NCI-H345 treated with DMSO at 0.1 percent for 48 hours (cell line): Measurements from ENCODE around the gene ZBTB11.
"Not testable (repeated sequence)": the region's sequence is repeated elsewhere in the genome, so short reads cannot be mapped to it uniquely, and the experiment has no call there.

ENCODE experiments used
- DNase-seq: peaks from one replicate; lab custom pipeline; 2025; ENCODE audit not compliant: unreplicated experiment; lab: John Stamatoyannopoulos, UW

The ZBTB11 gene

DNA sequence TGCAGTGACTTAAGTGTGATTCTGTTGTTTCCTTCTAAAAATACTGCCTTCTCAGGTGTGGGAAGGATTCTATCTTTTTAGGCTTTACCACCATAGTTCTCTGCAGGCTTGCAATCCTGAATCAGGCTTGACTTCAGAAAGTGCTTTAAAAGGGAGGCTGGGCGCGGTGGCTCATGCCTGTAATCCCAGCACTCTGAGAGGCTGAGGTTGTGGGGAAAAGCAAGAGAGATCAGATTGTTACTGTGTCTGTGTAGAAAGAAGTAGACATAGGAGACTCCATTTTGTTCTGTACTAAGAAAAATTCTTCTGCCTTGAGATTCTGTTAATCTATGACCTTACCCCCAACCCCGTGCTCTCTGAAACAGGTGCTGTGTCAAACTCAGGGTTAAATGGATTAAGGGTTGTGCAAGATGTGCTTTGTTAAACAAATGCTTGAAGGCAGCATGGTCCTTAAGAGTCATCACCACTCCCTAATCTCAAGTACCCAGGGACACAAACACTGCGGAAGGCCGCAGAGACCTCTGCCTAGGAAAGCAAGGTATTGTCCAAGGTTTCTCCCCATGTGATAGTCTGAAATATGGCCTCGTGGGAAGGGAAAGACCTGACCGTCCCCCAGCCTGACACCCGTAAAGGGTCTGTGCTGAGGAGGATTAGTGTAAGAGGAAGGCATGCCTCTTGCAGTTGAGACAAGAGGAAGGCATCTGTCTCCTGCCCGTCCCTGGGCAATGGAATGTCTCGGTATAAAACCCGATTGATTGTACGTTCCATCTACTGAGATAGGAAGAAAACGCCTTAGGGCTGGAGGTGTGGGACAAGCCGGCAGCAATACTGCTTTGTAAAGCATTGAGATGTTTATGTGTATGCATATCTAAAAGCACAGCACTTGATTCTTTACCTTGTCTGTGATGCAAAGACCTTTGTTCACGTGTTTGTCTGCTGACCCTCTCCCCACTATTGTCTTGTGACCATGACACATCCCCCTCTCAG, 15.0 kb upstream of the ZBTB11 start:
- DNase-seq, result not testable (repeated sequence)

DNA sequence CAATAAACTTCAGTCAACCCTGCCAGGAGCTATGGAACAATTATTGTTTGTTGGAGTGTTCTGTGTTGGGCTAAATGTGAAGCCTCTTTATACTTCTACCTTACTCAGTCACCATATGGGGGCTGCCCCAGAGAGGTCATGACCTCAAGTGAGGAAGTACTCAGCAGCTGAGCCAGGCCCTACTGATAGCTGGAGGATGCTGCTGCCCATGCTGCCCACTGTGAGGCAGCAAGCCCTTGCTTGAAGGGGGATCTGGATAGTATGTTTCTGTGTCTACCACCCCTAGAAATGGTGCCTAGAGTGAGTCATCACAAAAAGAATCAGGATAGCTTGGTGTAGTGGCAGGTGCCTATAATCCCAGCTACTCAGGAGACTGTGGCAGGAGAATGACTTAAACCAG, 14.0 kb upstream of the ZBTB11 start:
- DNase-seq, result no peak

DNA sequence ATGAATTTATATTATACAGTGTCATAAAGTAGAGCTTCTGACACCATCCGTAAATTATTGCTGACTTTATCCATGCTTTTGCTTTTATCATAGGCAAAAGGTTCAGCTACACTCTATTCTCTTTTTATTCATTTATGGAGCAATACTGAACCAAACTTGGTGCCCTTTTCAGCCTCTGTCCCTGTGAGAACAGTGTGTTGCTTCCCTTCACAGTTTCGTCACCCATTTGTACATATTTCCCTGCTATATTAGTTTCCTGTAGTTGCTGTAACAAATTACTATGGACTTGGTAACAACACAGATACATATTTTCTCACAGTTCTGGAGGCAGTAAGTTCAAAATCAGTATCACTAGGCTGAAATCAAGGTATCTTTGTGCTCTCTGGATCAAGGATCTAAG, 12.4 kb upstream of the ZBTB11 start:
- no peak for DNase-seq

DNA sequence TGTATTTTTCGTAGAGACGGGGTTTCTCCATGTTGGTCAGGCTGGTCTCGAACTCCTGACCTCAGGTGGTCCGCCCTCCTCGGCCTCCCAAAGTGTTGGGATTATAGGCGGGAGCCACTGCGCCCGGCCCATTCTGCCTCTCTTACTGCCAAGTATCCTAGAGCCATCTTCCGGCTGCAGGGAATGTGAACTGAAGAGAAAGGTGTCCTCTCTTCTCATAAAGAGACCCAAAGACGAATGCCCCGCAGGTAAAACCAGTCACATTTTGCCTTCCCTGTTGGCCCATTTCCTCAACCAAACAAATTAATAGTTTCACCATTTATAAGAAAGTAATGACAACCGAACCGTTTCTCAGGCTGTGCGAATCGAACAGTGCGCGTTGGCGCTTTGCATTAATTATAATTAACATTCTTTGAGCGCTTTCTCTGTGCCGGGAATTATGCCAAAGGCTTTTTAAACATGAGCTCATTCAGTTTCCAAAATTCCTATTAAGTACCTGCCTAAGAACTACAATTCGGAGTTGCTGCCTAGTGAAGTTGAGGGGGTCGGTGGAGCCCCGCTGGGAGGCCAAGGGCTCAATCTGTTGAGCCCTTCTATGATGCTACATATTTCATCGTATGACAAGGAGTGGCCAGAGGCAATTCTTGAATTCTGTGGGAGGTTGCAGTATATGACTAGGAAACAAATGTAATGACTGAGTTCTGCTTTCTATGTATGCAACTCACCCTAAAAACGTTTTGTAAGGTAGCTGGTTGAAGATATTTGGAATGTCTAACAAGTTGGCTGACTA, 10.4 kb upstream of the ZBTB11 start:
- DNase-seq, result no peak

DNA sequence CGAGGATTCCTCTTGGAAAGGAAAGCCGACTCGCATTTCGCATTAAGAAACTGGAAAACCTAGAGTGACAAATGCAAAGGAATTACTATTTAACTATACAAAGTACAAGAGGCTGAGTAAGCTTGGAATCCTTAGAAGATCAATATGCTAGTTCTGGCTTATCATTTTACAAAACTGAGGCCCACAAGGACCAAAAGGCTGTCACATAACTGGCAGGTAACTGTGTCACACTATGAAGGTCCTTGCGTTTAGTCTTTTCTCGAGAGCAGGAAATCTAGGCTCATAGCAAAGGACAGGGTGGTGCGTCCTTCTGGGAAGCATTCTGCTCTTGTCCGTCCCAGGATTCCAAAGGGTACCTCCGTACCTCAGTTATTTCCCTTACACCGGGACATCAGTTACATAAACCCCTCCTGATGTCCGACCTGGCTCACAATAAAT, 9.0 kb upstream of the ZBTB11 start:
- DNase-seq, result no peak

DNA sequence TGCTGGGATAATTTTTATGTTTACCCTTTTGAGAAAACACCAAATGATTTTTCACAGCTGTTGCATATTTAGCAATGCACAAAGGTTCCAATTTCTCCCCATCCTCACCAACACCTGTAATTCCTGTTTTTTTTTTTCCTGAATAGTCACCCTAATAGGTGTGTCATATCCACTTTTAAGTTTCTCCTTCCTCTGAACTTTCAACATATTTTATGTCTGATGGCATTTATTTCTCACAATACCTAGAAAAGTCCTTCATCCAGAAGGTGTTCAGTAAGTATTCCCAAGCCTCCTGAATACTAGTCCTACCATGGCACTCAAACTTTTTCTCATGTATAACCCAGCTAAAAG, 8.1 kb upstream of the ZBTB11 start:
- DNase-seq, result no peak

DNA sequence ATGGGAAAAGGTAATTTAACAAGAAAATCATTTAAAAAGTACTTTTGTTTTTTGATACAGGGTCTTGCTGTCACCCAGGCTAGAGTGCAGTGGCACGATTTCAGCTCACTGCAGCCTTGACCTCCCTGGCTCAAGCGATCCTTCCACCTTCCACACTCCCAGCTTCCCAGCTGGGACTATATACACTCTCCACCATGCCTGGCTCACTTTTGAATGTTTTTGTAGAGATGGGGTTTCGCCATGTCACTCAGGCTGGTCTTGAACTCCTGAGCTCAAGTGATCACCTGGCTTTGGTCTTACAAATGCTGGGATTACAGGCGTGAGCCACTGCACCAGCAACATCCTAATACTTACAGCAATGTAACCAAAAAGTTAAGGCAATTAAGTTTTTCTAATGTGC, 3.5 kb upstream of the ZBTB11 start:
- no peak for DNase-seq

DNA sequence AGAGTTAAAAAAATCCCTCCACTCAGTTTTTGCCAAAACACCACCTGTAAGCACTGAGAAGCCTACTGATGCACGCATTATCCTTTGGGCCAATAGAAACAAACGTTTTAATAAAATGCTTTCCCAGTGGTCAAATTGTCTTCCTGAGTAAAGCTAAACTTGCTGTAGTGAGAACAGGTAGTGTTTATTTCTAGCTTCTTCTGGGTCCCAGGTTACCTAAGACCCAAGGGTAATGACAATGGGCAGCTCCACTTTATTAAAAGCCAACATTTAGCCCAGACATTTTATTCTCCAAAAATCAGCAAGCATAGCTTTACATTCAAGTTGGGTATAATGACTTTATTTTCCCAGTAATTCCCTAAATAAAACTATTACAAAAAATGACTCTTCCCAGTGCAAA, 1.9 kb upstream of the ZBTB11 start:
- DNase-seq, result not testable (repeated sequence)

DNA sequence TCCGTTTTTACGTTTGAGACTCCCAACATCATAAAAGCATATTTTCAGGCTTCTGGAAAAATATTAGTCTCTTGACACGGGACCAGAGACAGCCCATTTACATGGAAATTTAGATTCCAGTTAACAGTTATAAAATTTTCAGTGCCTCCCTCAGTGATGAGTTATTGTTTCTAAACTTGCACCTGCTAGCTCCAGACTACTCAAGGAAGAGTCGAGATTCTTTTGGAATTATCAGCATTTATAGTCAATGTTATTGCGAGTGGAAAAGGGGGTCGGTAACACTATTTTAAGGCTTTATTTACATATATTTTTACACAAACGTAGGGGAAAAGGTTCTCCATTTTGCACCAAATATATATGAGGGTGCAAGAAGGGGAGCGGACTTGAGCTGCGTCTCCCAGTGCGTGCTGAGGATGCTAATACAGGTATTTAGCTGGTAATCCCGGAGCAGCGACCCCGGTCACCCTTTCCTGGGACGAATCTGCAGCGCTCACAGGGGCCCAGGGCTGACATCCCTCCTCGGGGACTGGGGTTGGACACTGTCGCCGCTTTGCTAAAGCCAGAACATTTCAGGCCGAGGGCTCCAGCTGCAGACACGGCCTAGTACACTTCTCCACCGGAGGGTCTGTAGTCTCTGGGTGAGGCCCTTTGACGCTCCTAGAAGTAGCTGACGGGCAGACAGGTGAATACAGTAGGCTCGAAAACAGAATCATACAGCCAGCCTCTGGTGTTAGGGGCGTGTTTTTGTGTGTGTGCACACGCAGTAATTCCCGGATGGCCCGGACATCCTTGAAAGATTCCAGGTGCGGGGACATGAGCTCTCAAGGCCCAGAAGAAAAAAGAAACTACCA, 729 bp upstream of the ZBTB11 start:
- no peak for DNase-seq

DNA sequence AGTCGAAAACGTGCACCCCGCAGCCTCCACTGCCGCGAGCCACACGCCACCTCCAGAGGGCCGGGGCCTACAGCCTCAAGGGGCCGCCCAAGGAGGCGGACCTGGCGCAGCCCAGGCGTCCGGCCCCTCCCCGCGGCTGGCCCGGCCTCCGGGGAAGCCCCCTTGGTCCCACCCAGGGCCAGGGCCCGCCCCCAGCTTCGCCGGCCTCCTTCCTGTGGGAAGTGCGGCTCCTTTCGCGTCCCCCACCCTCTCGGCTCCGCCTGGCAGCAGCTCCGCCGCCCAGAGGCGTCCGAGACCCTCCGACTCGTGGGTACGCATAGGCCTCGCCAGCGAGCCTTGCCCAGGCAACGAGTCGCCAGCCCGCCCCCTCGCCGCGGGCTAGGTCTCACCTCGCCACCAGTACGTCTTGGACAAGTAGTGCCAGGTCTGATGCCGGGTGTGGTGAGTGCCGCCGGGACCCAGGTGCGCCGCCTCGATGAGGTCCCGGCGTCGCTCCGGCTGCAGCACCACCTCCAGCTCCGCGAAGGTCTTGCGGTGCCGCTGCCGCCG, 642 bp downstream of the ZBTB11 start:
- DNase-seq, result no peak

DNA sequence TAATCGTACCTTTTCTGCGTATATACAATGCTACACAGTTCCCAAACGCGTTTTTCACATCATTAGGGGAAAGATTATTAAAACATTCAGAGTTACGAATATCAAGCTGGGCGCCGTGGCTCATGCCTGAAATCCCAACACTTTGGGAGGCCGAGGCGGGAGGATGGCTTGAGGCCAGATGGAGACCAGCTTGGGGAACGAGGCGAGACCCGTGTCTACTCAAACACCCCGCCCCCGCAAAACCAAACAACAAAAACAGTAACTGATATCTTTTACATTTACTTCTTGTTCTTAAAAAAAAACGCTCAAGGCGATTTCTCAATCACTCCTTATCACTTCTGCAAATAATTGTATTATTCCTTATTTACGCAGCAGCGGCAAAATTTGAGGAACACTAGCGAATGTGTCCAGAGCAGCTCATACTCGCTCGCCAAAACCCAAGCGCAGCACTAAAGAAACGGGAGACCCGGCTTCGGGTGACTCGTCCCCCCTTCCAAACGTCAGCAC, 1.2 kb downstream of the ZBTB11 start:
- no peak for DNase-seq

DNA sequence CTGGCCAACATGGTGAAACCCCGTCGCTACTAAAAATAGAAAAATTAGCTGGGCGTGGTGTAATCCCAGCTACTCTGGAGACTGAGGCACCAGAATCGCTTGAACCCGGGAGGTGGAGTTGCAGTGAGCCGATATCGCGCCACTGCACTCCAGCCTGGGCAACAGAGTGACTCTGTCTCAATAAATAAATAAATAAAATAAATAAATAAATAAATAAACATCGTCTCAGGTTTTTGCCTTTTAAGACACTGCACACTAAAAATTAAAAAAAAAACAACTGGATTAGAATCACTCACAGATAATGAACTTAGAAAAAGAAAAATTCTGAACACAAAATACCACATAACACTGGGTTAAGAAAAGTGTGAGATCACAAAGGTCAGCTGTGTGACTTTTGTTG, 2.4 kb downstream of the ZBTB11 start:
- DNase-seq, result no peak

DNA sequence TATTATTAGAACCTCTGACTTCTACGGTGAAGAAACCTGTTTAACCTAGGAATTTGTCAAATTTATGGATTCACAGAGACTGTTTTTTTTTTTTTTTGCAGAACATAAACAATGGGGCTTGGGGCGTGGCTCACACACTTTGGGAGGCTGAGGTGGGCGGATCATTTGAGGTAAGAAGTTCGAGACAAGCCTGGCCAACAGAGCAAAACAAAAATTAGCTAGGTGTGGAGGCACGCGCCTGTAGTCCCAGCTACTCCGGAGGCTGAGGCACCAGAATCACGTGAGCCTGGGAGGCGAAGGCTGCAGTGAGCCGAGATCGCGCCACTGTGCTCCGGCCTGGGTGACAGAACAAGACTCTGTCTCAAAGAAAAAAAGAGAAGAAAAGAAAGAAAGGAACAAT, 3.0 kb downstream of the ZBTB11 start:
- no peak for DNase-seq

DNA sequence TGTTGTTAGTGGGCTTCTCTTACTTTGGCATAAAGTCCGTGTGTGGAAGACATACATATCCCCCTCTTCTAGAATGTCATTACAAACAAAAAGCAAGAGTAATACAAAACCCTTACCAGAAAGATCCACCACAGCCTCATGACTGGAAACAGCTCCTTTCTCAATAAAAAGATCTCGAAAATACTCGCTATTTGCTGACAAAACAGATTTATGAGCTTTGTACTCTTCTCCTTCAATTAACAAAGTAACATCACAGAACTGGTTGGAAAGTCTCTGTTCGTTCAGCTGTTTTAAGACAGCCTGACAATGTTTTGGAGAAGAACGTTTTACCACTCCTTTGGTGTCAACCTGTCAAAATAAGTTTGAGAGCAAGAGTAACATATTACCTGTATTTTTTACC, 5.9 kb downstream of the ZBTB11 start:
- no peak for DNase-seq

DNA sequence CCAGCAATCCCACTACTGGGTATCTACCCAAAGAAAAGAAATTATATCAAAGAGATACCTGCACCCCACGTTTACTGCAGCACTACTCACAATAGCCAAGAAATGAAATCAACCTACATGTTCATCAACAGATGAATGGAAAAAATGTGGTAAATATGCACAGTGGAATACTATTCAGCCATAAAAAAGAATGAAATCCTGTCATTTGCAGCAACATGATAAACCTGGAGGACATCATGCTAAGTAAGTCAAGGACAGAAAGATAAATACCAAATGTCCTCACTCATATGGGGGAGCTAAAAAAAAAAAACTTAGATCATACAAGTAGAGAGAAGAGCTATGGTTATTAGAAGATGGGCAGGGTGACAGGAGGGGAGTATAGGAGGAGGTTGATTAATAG, 9.1 kb downstream of the ZBTB11 start:
- DNase-seq, result no peak

DNA sequence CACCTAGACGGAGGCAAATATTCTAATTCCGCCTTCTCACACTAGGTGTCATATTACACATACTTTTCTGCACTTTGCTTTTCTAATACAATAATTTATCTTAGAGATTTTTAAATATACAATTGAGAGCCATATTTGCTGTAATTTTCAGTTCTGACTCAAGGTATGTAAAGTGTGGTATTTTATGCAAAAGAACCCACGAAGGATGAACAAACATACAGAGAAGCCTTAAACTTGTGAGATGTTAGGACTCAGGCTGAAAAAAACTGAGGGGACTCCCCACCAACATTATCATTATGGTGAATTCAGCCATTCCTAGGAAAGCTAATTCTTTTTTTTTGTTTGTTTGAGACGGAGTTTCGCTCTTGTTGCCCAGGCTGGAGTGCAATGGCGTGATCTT, 9.6 kb downstream of the ZBTB11 start:
- no peak for DNase-seq

DNA sequence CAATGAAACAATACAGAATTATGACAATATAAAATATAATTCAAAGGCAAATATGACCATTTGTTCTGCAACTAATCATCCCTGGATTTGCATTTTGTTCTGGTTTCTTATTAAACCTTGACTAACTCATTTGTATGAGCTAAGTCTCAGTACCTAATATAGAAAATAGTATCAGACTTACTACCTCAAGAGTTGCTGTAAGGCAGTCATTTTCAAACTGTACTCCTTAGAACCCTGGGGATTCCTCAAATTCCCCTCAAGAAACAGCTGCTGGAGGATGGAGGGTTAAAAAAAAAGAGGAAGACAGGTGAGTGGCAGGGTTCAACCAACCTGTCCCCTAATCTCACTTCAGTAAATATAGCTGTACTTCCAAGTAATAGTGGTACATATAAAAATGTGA, 11.1 kb downstream of the ZBTB11 start:
- DNase-seq, result no peak

DNA sequence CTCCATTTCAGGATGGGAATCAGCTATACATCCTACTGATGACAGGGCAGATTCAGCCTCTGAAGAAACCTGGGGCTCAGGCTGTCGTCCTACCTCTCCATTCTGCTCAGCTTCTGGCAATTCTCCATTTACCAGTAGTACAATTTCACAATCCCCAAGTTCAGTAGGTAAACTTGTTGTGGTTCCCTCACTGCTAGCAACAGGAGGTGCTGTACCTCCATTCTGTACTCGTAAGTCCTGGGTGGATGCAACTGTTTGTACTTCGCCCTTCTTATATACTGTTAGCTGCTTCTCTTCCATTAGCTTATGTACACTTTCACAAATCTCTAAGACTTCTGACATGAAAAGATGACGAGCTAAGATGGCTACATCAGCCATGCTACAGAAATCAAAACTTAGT, 11.6 kb downstream of the ZBTB11 start:
- DNase-seq, result no peak

DNA sequence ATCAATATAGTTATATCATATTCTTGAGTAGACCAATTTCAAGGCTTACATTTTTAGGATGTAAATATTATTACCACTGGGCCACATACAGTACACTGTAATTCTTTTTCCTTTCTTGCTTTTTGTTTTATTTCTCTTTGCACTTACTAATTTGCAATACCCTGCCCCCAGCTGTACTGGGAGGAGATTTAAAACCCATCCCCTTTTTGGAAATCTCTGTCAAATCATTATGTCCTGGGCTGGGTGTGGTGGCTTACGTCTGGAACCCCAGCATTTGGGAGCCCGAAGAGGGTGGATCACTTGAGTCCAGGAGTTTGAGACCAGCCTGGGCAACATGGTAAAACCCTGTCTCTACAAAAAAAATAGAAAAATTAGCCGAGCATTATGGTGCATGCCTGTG, 16.2 kb downstream of the ZBTB11 start:
- no peak for DNase-seq

DNA sequence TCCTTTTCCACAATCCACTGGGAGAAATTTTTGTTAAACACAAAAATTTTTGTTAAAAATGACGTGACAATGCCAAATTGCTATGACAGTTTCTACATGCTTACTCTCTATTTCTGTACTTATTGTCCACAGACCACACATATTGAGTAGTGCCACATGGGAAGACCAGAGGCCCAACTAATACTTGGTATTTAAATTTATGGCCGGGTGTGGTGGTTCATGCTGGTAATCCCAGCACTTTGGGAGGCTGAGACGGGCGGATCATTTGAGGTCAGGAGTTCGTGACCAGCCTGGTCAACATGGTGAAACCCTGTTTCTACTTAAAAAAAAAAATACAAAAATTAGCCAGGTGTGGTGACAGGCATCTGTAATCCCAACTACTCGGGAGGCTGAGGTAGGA, 20.3 kb downstream of the ZBTB11 start:
- no peak for DNase-seq

DNA sequence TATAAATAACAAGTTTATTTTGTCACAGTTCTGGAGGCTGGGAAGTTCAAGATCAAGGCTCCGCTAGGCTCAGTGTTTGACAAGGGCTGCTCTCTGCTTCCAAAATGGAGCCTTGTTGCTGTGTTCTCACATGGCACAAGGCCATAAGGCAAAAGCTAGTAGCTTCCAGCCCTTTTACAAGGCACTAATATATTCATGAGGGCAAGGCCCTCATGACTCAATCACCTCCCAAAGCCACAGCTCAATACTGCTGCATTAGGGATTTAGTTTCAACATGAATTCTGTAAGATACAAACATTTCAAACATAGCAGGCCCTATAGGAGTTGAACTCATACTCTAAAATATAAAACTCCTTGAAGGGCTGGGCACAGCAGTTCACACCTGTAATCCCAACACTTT, 30.2 kb downstream of the ZBTB11 start:
- DNase-seq, result no peak
